Keratinocyte (primary cell): ENCODE data around the gene ZGPAT. TPM values are rescaled to one million over a fixed set of nuclear protein-coding genes. Genes with fewer than 3 reads are reported as not detected.

Experiments
- DNase-seq: peaks from one replicate; pipeline ENCODE4 v3.0.0-alpha.2; 2011; ENCODE audit warnings: low read depth, missing footprints, low spot score
- FAIRE-seq: peaks from 2 replicates; lab custom pipeline; 2011; peaks lifted over from hg19 to GRCh38; lab: Jason Lieb, UNC
- H2AFZ ChIP-seq: 2 replicates; pipeline ENCODE4 v1.6.0; 2012; ENCODE audit warnings: low read length, control low read depth, inconsistent platforms; ENCODE audit not compliant: control insufficient read depth
- H3K27ac ChIP-seq: 2 replicates; pipeline ENCODE4 v1.5.1; 2011; ENCODE audit warnings: low read length; ENCODE audit not compliant: control insufficient read depth, insufficient read depth
- H3K27me3 ChIP-seq: 3 replicates; pipeline ENCODE4 v1.6.0; 2011; ENCODE audit warnings: low read length; ENCODE audit not compliant: control insufficient read depth, insufficient read depth; ENCODE audit errors: extremely low read depth
- H3K36me3 ChIP-seq, 2 experiments: 2 replicates in 1 of 2; 3 replicates in 1 of 2; pipeline ENCODE4 v1.5.1; 2011; ENCODE audit warnings: low read length in 2 of 2, mild to moderate bottlenecking in 1 of 2; ENCODE audit not compliant: control insufficient read depth in 2 of 2, insufficient read depth in 2 of 2; ENCODE audit errors: extremely low read depth in 1 of 2
- H3K4me1 ChIP-seq: 3 replicates; pipeline ENCODE4 v1.5.1; 2011; ENCODE audit warnings: low read length; ENCODE audit not compliant: control insufficient read depth, insufficient read depth; ENCODE audit errors: extremely low read depth
- H3K4me2 ChIP-seq: 3 replicates; pipeline ENCODE4 v1.6.0; 2011; ENCODE audit warnings: low read depth, low read length; ENCODE audit not compliant: control insufficient read depth, insufficient read depth; ENCODE audit errors: extremely low read depth
- H3K4me3 ChIP-seq, 3 experiments: fragments of 200-600 bp in 1 of 3; sonication (generic) in 1 of 3; 2 replicates in 2 of 3; 3 replicates in 1 of 3; pipeline ENCODE4 v1.5.1; 2011 to 2016; ENCODE audit warnings: low read length in 3 of 3, mild to moderate bottlenecking in 3 of 3, control low read depth in 2 of 3, inconsistent platforms in 1 of 3, low read depth in 1 of 3, mixed read lengths in 1 of 3, mixed run types in 1 of 3, moderate library complexity in 1 of 3; ENCODE audit not compliant: control insufficient read depth in 2 of 3, insufficient read depth in 2 of 3; ENCODE audit errors: extremely low read depth in 1 of 3
- H3K79me2 ChIP-seq: 2 replicates; pipeline ENCODE4 v1.6.0; 2012; ENCODE audit warnings: low read length; ENCODE audit not compliant: control insufficient read depth, insufficient read depth
- H3K9ac ChIP-seq: 3 replicates; pipeline ENCODE4 v1.6.0; 2011; ENCODE audit warnings: low read length; ENCODE audit not compliant: control insufficient read depth, insufficient read depth; ENCODE audit errors: extremely low read depth
- H3K9me1 ChIP-seq: 3 replicates; pipeline ENCODE4 v1.6.0; 2011; ENCODE audit warnings: low read length; ENCODE audit not compliant: control insufficient read depth, insufficient read depth; ENCODE audit errors: extremely low read depth
- H3K9me3 ChIP-seq: 2 replicates; pipeline ENCODE4 v1.5.1; 2012; ENCODE audit warnings: low read depth, low read length; ENCODE audit not compliant: control insufficient read depth
- H4K20me1 ChIP-seq: 3 replicates; pipeline ENCODE4 v1.6.0; 2011; ENCODE audit warnings: low read length; ENCODE audit not compliant: control insufficient read depth, insufficient read depth; ENCODE audit errors: extremely low read depth
- EZH2 ChIP-seq: IDR thresholded peaks from one replicate; pipeline ENCODE4 v1.6.1; 2012; ENCODE audit warnings: inconsistent platforms, mild to moderate bottlenecking, low read length, moderate library complexity
- dilution Hi-C: fragments of 300-500 bp; cut with MboI; formaldehyde crosslinking; loops from one replicate; pipeline ENCODE4 v1.7.0; 2020; ENCODE audit warnings: low sequenced_read_pairs; ENCODE audit not compliant: extremely low pct_ligation_motif_present
- polyA plus RNA-seq, 5 experiments: library from polyadenylated mRNA; depleted of rRNA in 3 of 5; stranded (reverse) in 3 of 5; stranded (forward) in 1 of 5; unstranded in 1 of 5; fragments of >200 nt; gene quantifications; 1 replicate in 1 of 5; 2 replicates in 3 of 5; 3 replicates in 1 of 5; pipeline versions ENCODE4 v1.2.1 to v1.2.3, GENCODE V29; 2011 to 2012; ENCODE audit warnings: missing spikeins in 2 of 5, low read depth in 1 of 5, low replicate concordance in 1 of 5
- TF ChIP-seq, protein P1 (sequence below), 3 experiments: IDR thresholded peaks in 1 of 3; conservative IDR thresholded peaks in 1 of 3; optimal IDR thresholded peaks in 1 of 3; 2 replicates in 2 of 3; 3 replicates in 1 of 3; pipeline versions ENCODE3 to v1.5.1; 2011; ENCODE audit warnings: low read length in 3 of 3, mild to moderate bottlenecking in 3 of 3, moderate library complexity in 2 of 3, control low read depth in 1 of 3, inconsistent platforms in 1 of 3; ENCODE audit not compliant: insufficient read depth in 2 of 3; ENCODE audit errors: extremely low read depth in 1 of 3

ZGPAT gene
- polyA plus RNA-seq, 1 donor (not counting 4 experiments of a cell fraction or from before 2014, with no cell fraction given), result 7.8 TPM

DNA sequence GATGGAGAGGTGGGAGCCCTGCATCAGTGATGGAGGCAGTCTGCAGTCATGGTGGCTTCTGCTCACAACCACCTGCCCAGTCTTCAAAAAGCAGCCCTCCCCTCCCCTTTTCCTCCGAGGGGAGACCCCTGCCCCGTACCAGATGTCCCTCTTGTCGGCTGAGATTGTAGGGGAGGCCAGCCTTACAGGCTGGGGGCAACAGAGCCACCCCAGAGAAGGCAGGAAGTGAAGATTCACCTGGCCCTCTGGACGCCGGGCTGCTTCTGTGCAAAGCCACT, 6.8 kb upstream of the ZGPAT start:
- H3K27ac ChIP-seq, result no peak overlapping the region
- H3K9ac ChIP-seq, result no peak overlapping the region
- H4K20me1 ChIP-seq, result peaks cover 4% of the 10 kb centered on the region
- H3K79me2 ChIP-seq, result peaks cover 29% of the 10 kb centered on the region
- H3K9me1 ChIP-seq, result no peaks in the 10 kb centered on the region
- no peaks in the 10 kb centered on the region for H3K9me3 ChIP-seq
- TF ChIP-seq, protein P1, sequence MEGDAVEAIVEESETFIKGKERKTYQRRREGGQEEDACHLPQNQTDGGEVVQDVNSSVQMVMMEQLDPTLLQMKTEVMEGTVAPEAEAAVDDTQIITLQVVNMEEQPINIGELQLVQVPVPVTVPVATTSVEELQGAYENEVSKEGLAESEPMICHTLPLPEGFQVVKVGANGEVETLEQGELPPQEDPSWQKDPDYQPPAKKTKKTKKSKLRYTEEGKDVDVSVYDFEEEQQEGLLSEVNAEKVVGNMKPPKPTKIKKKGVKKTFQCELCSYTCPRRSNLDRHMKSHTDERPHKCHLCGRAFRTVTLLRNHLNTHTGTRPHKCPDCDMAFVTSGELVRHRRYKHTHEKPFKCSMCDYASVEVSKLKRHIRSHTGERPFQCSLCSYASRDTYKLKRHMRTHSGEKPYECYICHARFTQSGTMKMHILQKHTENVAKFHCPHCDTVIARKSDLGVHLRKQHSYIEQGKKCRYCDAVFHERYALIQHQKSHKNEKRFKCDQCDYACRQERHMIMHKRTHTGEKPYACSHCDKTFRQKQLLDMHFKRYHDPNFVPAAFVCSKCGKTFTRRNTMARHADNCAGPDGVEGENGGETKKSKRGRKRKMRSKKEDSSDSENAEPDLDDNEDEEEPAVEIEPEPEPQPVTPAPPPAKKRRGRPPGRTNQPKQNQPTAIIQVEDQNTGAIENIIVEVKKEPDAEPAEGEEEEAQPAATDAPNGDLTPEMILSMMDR (optimal IDR thresholded peaks at IDR 0.05 in 1 of 3, IDR thresholded peaks at IDR 0.05 in 1 of 3, conservative IDR thresholded peaks at IDR 0.05 in 1 of 3; ENCODE audit: extremely low read depth in 1 of 3, insufficient read depth in 2 of 3, low read length in 3 of 3), result no peak
- no peak for TF ChIP-seq EZH2
- DNase-seq (no peak), FAIRE-seq (no peak)
- dilution Hi-C loops, result no loop called here
- no peak overlapping the region for H2AFZ ChIP-seq
- H3K4me2 ChIP-seq, result no peak overlapping the region
- no peak overlapping the region for H3K4me3 ChIP-seq
- no peaks in the 10 kb centered on the region for H3K27me3 ChIP-seq
- H3K4me1 ChIP-seq, result peaks cover 32% of the 10 kb centered on the region
- H3K36me3 ChIP-seq, result peaks cover 15 to 28% of the 10 kb centered on the region in 2 experiments

DNA sequence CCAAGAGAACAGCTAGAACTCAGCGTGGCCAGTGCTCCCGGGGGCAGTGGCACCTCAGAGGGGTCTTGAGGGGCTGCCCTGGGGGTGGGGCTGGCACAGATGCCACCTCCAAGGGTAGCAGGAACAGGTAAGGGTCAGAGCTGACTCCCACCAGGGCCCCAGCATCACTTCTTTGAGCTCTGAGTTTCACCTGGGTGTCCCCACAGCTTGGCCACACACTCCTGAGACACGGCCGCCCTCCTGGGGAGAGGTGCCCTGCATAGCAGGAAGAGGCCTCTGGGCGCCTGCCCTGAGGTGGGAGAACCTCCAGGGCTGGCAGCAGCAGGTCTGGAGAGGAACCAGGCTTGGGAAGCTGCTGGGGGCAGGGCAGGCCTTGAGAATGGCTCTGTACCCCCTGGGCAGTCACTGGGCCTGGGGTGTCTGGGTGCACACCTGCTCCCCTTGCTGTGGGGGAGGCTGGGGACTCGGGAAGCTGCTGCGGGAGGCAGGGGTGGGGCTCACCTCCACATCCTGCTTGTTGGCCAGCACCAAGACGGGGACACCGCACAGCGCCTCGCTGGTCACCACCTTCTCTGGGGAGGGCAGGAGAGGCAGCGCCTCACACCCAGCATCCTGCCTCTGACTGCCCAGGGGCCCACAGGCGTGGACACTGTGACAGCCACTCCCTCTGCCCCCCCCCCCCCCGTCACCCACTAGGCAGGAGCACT, 6.4 kb upstream of the ZGPAT start:
- peaks cover 33% of the 10 kb centered on the region for H3K4me1 ChIP-seq

More for the DNA sequence above, 6.4 kb upstream of the ZGPAT start:
- no peak overlapping the region for H3K27ac ChIP-seq
- H3K9me3 ChIP-seq, result no peaks in the 10 kb centered on the region
- peaks cover 17 to 33% of the 10 kb centered on the region in 2 experiments for H3K36me3 ChIP-seq
- no peaks in the 10 kb centered on the region for H3K27me3 ChIP-seq
- TF ChIP-seq, protein P1 (optimal IDR thresholded peaks at IDR 0.05 in 1 of 3, IDR thresholded peaks at IDR 0.05 in 1 of 3, conservative IDR thresholded peaks at IDR 0.05 in 1 of 3; ENCODE audit: extremely low read depth in 1 of 3, insufficient read depth in 2 of 3, low read length in 3 of 3), result no peak
- TF ChIP-seq EZH2, result no peak
- H3K9ac ChIP-seq, result no peak overlapping the region
- H4K20me1 ChIP-seq, result peaks cover 4% of the 10 kb centered on the region
- DNase-seq (no peak), FAIRE-seq (no peak)
- H2AFZ ChIP-seq, result no peak overlapping the region
- dilution Hi-C loops, result no loop called here
- H3K9me1 ChIP-seq, result no peaks in the 10 kb centered on the region
- no peak overlapping the region for H3K4me2 ChIP-seq
- H3K4me3 ChIP-seq, result no peak overlapping the region
- H3K79me2 ChIP-seq, result peaks cover 34% of the 10 kb centered on the region
